Measurements from ENCODE around the gene GOLGA3.
"Not testable (repeated sequence)": the region's sequence is repeated elsewhere in the genome, so short reads cannot be mapped to it uniquely, and the experiment has no call there.

Gene GOLGA3

GRCh38 chr12:132814232-132814631 is 14.4 kb downstream of the GOLGA3 start:
- no peak for DNase-seq (ENCODE audit: low spot score)

GRCh38 chr12:132813443-132813842 is 15.2 kb downstream of the GOLGA3 start:
- DNase-seq (ENCODE audit: low spot score), result no peak

GRCh38 chr12:132812631-132813305 is 15.9 kb downstream of the GOLGA3 start:
- DNase-seq (ENCODE audit: low spot score), result peak; percentile 47

- not testable (repeated sequence) for DNase-seq (ENCODE audit: low spot score)
Measured at GRCh38 chr12:132809391-132809790, 19.3 kb downstream of the GOLGA3 start.

- no peak for DNase-seq (ENCODE audit: low spot score)
Measured at GRCh38 chr12:132807295-132808092, 21.2 kb downstream of the GOLGA3 start.

- no peak for DNase-seq (ENCODE audit: low spot score)
Measured at GRCh38 chr12:132806857-132807256, 21.8 kb downstream of the GOLGA3 start.

- DNase-seq (ENCODE audit: low spot score), result no peak
Measured at GRCh38 chr12:132804426-132804861, 24.2 kb downstream of the GOLGA3 start.

- DNase-seq (ENCODE audit: low spot score), result no peak
Measured at GRCh38 chr12:132803888-132804287, 24.8 kb downstream of the GOLGA3 start.

GRCh38 chr12:132803125-132803524 is 25.5 kb downstream of the GOLGA3 start:
- DNase-seq (ENCODE audit: low spot score), result no peak

GRCh38 chr12:132801741-132802140 is 26.9 kb downstream of the GOLGA3 start:
- no peak for DNase-seq (ENCODE audit: low spot score)

- DNase-seq (ENCODE audit: low spot score), result no peak
Measured at GRCh38 chr12:132798836-132799235, 29.8 kb downstream of the GOLGA3 start.

- no peak for DNase-seq (ENCODE audit: low spot score)
Measured at GRCh38 chr12:132797820-132798570, 30.7 kb downstream of the GOLGA3 start.

GRCh38 chr12:132795847-132796246 is 32.8 kb downstream of the GOLGA3 start:
- no peak for DNase-seq (ENCODE audit: low spot score)

GRCh38 chr12:132791940-132792339 is 36.7 kb downstream of the GOLGA3 start:
- not testable (repeated sequence) for DNase-seq (ENCODE audit: low spot score)

GRCh38 chr12:132789099-132789471 is 39.6 kb downstream of the GOLGA3 start:
- DNase-seq (ENCODE audit: low spot score), result no peak

GRCh38 chr12:132788375-132789098 is 40.1 kb downstream of the GOLGA3 start:
- DNase-seq (ENCODE audit: low spot score), result peak; percentile 45

- DNase-seq (ENCODE audit: low spot score), result no peak
Measured at GRCh38 chr12:132787877-132788276, 40.8 kb downstream of the GOLGA3 start.

- DNase-seq (ENCODE audit: low spot score), result no peak
Measured at GRCh38 chr12:132786192-132786591, 42.5 kb downstream of the GOLGA3 start.

- no peak for DNase-seq (ENCODE audit: low spot score)
Measured at GRCh38 chr12:132784580-132784979, 44.1 kb downstream of the GOLGA3 start.

GRCh38 chr12:132783917-132784531 is 44.6 kb downstream of the GOLGA3 start:
- no peak for DNase-seq (ENCODE audit: low spot score)

GRCh38 chr12:132781938-132782337 is 46.7 kb downstream of the GOLGA3 start:
- no peak for DNase-seq (ENCODE audit: low spot score)
